ENCODE results near the gene ZNF778.
A peak's percentile ranks its signal among the peaks of the same experiment; 100 is the strongest.

Gene ZNF778

GRCh38 chr16:89193576-89194293, 23.8 kb upstream of the ZNF778 start:
- DNase-seq: no peak

GRCh38 chr16:89194340-89195311, 22.9 kb upstream of the ZNF778 start:
- DNase-seq: no peak

GRCh38 chr16:89195521-89196171, 21.9 kb upstream of the ZNF778 start:
- no peak for DNase-seq

GRCh38 chr16:89197033-89197632, 20.4 kb upstream of the ZNF778 start:
- DNase-seq: no peak

GRCh38 chr16:89197633-89198416, 19.7 kb upstream of the ZNF778 start:
- no peak for DNase-seq

GRCh38 chr16:89198417-89199240, 18.9 kb upstream of the ZNF778 start:
- no peak for DNase-seq

- no peak for DNase-seq
These were observed 18.0 kb upstream of the ZNF778 start for GRCh38 chr16:89199241-89200123.

- DNase-seq: no peak
These were observed 17.2 kb upstream of the ZNF778 start, which contains the start of gene SLC22A31 for GRCh38 chr16:89200124-89200849. SLC22A31 (minus strand) TSS chr16:89200537; CDS start chr16:89200501, 36 bp downstream.

- no peak for DNase-seq
These were observed 16.6 kb upstream of the ZNF778 start for GRCh38 chr16:89200850-89201411.

GRCh38 chr16:89201439-89202377, 15.8 kb upstream of the ZNF778 start:
- DNase-seq: peak in 13 of 56 donors; percentile 7 to 76 (median 22)

GRCh38 chr16:89202422-89203215, 14.9 kb upstream of the ZNF778 start:
- DNase-seq: no peak

GRCh38 chr16:89207993-89208392, 9.5 kb upstream of the ZNF778 start:
- no peak for DNase-seq

- DNase-seq: no peak
These were observed 7.9 kb upstream of the ZNF778 start for GRCh38 chr16:89209522-89210044.

- no peak for DNase-seq
These were observed 7.2 kb upstream of the ZNF778 start for GRCh38 chr16:89210165-89210903.
